Fibroblast of lung (primary cell): Measurements from ENCODE around the gene BRD2. TPM values are rescaled to one million over a fixed set of nuclear protein-coding genes. Genes with fewer than 3 reads are reported as not detected.

ENCODE experiments used
- DNase-seq, 2 donors: peaks; one replicate each; pipeline versions ENCODE4 v3.0.0 to v3.0.0-alpha.2; 2010; ENCODE audit warnings: low read depth in 2 of 2
- H2AFZ ChIP-seq: 2 replicates; pipeline ENCODE4 v1.5.1; 2012; ENCODE audit warnings: low read length, control low read depth, inconsistent platforms
- H3K27ac ChIP-seq: 2 replicates; pipeline ENCODE4 v1.5.1; 2011; ENCODE audit warnings: low read length, control low read depth; ENCODE audit not compliant: insufficient read depth
- H3K27me3 ChIP-seq: 2 replicates; pipeline ENCODE4 v1.5.1; 2011; ENCODE audit warnings: mild to moderate bottlenecking, low read length; ENCODE audit not compliant: control insufficient read depth, insufficient read depth
- H3K36me3 ChIP-seq: 2 replicates; pipeline ENCODE4 v1.5.1; 2011; ENCODE audit warnings: low read length; ENCODE audit not compliant: control insufficient read depth, insufficient read depth
- H3K4me1 ChIP-seq: 2 replicates; pipeline ENCODE4 v1.5.1; 2011; ENCODE audit warnings: low read length; ENCODE audit not compliant: control insufficient read depth, insufficient read depth; ENCODE audit errors: extremely low read depth
- H3K4me2 ChIP-seq: 2 replicates; pipeline ENCODE4 v1.5.1; 2011; ENCODE audit warnings: low read length, control low read depth; ENCODE audit not compliant: insufficient read depth; ENCODE audit errors: extremely low read depth
- H3K4me3 ChIP-seq, 4 experiments: fragments of 200-600 bp in 1 of 4; sonication (generic) in 1 of 4; replicated peaks in 1 of 4; 2 replicates each; pipeline ENCODE4 v1.5.1; 2011 to 2016; ENCODE audit warnings: low read length in 4 of 4, low read depth in 3 of 4, mild to moderate bottlenecking in 3 of 4, control low read depth in 2 of 4, inconsistent platforms in 1 of 4, mixed read lengths in 1 of 4; ENCODE audit not compliant: insufficient read depth in 1 of 4; ENCODE audit errors: control extremely low read depth in 1 of 4
- H3K79me2 ChIP-seq: 2 replicates; pipeline ENCODE4 v1.5.1; 2012; ENCODE audit warnings: mild to moderate bottlenecking, low read length, inconsistent platforms; ENCODE audit not compliant: control insufficient read depth, insufficient read depth
- H3K9ac ChIP-seq: 2 replicates; pipeline ENCODE4 v1.5.1; 2011; ENCODE audit warnings: mild to moderate bottlenecking, low read length, control low read depth; ENCODE audit not compliant: insufficient read depth
- H3K9me3 ChIP-seq: 2 replicates; pipeline ENCODE4 v1.5.1; 2012; ENCODE audit warnings: low read depth, low read length; ENCODE audit not compliant: control insufficient read depth, insufficient read depth
- H4K20me1 ChIP-seq: 2 replicates; pipeline ENCODE4 v1.5.1; 2011; ENCODE audit warnings: low read length; ENCODE audit not compliant: control insufficient read depth, insufficient read depth; ENCODE audit errors: extremely low read depth
- CTCF ChIP-seq, 2 donors: IDR thresholded peaks in 1 of 2; conservative IDR thresholded peaks in 1 of 2; 1 replicate in 1 of 2; 2 replicates in 1 of 2; pipeline ENCODE4 v1.5.1; 2011 to 2012; ENCODE audit warnings: low read length in 2 of 2, control low read depth in 1 of 2, inconsistent platforms in 1 of 2, low read depth in 1 of 2, mild to moderate bottlenecking in 1 of 2
- EZH2 ChIP-seq: IDR thresholded peaks from 2 replicates; pipeline ENCODE4 v1.5.1; 2012; ENCODE audit warnings: low read length, control low read depth, mild to moderate bottlenecking; ENCODE audit errors: missing control alignments
- polyA plus RNA-seq, 2 donors: library from polyadenylated mRNA; depleted of rRNA in 1 of 2; stranded (reverse) in 1 of 2; unstranded in 1 of 2; fragments of >200 nt; gene quantifications; 2 replicates each; pipeline ENCODE4 v1.2.1, GENCODE V29; 2011 to 2012; ENCODE audit warnings: missing spikeins in 1 of 2
- total RNA-seq: library from RNA; depleted of rRNA; stranded (reverse); fragments of >200 nt; gene quantifications from 2 replicates; pipeline ENCODE4 v1.2.1, GENCODE V29; 2014

BRD2 gene
- total and polyA plus RNA-seq, 2 donors (not counting 1 experiment from before 2014, with no cell fraction given): 75.6 to 126 TPM

- Histone ChIP-seq H3K9me3 (no peaks in the 10 kb centered on the region), H2AFZ (no peak overlapping the region), H3K27ac (no peak overlapping the region), H3K4me3 (no peak overlapping the region), H3K36me3 (no peaks in the 10 kb centered on the region), H3K79me2 (no peaks in the 10 kb centered on the region), H3K4me1 (no peaks in the 10 kb centered on the region), H3K27me3 (peaks cover 12% of the 10 kb centered on the region), H4K20me1 (no peaks in the 10 kb centered on the region), H3K9ac (no peak overlapping the region), H3K4me2 (no peak overlapping the region)
- no peak for TF ChIP-seq EZH2
- TF ChIP-seq CTCF (conservative IDR thresholded peaks at IDR 0.05 in 1 of 2, IDR thresholded peaks at IDR 0.05 in 1 of 2; ENCODE audit: low read depth in 1 of 2, low read length in 2 of 2): no peak
- DNase-seq: no peak
Measured at GRCh38 chr6:33010356-33010755, 42.0 kb downstream of the BRD2 start.

DNA sequence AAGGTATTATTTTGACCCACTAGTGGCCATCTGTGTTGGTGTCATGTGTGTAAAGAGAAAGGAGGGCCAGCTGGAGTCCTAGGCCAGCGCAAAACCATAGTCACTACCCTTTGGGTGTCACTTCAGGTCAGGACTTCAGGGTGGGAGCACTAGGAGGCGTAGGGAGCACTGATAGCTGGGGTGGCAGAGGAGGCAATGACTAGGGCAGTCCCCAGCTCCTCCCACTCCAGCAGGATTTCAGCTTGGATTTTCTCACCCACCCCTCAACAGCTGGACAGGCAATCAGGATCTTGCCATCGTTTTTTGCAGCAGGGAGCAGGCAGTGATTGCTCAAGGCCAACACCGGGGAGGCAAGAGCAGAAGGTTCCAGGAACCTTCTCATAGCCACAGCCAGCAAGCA is 45.2 kb downstream of the BRD2 start:
- Histone ChIP-seq H3K27ac (no peak overlapping the region), H3K36me3 (no peaks in the 10 kb centered on the region), H3K4me3 (no peak overlapping the region), H3K4me1 (no peaks in the 10 kb centered on the region), H4K20me1 (no peaks in the 10 kb centered on the region), H3K9ac (no peak overlapping the region), H2AFZ (no peak overlapping the region), H3K9me3 (no peaks in the 10 kb centered on the region), H3K27me3 (peaks cover 25% of the 10 kb centered on the region), H3K79me2 (no peaks in the 10 kb centered on the region), H3K4me2 (no peak overlapping the region)
- TF ChIP-seq EZH2: peak; percentile 45
- no peak for TF ChIP-seq CTCF (conservative IDR thresholded peaks at IDR 0.05 in 1 of 2, IDR thresholded peaks at IDR 0.05 in 1 of 2; ENCODE audit: low read depth in 1 of 2, low read length in 2 of 2)
- no peak for DNase-seq

DNA sequence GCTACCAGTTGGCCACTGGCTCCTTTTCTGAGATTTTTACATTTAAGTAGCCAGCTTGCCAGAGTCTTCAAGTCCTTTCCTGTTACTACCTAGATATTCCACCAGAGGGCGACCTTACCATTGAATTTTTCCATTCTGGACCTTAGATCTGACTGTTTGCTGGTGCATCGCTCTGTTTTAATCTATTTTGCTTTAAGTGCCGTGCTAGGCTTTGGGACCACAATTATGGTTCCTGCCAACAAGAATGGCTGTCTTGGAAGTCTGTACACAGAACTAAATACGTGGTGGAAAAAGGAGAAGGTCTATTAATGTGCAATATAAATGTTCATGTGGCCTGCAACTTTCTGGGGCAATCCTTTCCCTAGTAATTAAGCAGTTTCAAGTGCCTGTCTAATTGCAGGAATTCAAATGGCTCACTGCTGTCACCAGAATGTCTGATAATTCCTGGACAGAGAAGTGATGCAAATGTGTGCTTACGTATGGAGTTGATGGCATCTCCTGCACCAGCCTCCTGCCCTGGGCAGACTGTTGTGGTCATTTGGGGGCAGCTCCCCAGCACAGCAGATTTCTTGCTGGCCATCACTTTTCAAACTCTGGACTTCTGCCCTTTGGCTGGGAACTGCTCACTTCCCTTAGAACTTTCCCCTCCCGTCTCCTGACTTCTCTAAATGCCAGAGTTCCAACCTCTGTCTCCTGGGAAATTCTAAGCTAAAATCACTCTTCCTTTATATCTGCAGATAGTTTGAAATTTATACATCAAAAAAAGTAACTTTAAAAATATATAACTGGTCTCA is 46.6 kb downstream of the BRD2 start:
- peak; percentile 66 to 91 for DNase-seq
- no peaks in the 10 kb centered on the region for H3K79me2 ChIP-seq
- no peak overlapping the region for H3K4me3 ChIP-seq
- no peak overlapping the region for H2AFZ ChIP-seq
- H3K9ac ChIP-seq: no peak overlapping the region
- TF ChIP-seq EZH2: no peak
- TF ChIP-seq CTCF (conservative IDR thresholded peaks at IDR 0.05 in 1 of 2, IDR thresholded peaks at IDR 0.05 in 1 of 2; ENCODE audit: low read depth in 1 of 2, low read length in 2 of 2): peak; percentile 48 to 71
- peaks cover 21% of the 10 kb centered on the region for H3K27me3 ChIP-seq
- no peak overlapping the region for H3K4me2 ChIP-seq
- no peaks in the 10 kb centered on the region for H3K36me3 ChIP-seq
- no peaks in the 10 kb centered on the region for H4K20me1 ChIP-seq
- no peaks in the 10 kb centered on the region for H3K4me1 ChIP-seq
- H3K27ac ChIP-seq: no peak overlapping the region
- H3K9me3 ChIP-seq: no peaks in the 10 kb centered on the region
